ENCODE results near the gene PHF21A.

DNA sequence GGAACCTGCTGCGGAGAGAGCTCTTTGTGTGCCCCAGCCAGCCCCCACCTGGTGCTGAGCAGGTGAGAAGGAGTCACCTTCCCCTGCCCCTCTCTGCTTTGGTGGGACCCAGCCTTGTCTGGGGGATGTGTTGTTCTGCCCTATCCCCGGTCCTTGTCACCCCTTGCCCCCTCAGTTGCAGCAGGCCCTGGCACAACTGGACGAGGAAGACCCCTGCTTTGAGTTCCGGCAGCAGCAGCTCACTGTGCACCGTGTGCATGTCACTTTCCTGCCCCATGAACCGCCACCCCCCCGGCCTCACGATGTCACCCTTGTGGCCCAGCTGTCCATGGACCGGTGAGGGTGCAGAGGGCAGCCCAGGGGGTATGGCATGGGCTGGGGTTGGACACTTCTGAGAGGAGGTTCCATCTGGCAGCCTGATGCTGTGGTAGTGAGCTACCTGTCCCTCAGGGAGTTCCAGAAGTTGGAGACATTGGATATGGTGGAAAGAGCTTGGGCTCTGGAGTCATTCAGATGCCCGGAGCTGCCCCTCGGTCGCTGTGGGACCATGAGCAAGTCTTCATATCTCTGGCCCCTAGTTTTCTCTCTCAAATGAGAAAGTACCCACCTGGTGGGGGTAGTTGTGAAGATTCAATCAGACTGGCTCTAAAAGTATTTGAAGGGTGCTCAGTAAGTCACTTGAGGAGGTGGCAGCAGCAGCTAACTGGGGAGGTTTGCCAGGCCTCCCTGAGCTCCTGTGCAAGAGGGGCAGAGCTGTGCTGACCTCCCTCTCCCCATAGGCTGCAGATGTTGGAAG lies 194.5 kb downstream of the PHF21A start:
- TF ChIP-seq, protein P1, sequence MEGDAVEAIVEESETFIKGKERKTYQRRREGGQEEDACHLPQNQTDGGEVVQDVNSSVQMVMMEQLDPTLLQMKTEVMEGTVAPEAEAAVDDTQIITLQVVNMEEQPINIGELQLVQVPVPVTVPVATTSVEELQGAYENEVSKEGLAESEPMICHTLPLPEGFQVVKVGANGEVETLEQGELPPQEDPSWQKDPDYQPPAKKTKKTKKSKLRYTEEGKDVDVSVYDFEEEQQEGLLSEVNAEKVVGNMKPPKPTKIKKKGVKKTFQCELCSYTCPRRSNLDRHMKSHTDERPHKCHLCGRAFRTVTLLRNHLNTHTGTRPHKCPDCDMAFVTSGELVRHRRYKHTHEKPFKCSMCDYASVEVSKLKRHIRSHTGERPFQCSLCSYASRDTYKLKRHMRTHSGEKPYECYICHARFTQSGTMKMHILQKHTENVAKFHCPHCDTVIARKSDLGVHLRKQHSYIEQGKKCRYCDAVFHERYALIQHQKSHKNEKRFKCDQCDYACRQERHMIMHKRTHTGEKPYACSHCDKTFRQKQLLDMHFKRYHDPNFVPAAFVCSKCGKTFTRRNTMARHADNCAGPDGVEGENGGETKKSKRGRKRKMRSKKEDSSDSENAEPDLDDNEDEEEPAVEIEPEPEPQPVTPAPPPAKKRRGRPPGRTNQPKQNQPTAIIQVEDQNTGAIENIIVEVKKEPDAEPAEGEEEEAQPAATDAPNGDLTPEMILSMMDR (IDR thresholded peaks at IDR 0.05) = no peak
- TF ChIP-seq POLR2AphosphoS5 (IDR thresholded peaks at IDR 0.05) (no peak), POLR2A (IDR thresholded peaks at IDR 0.05) (no peak)

Data from gastroesophageal sphincter (tissue), 3 donors.